Stimulated activated CD8-positive, alpha-beta memory T cell treated with anti-CD3 and anti-CD28 coated beads, Interleukin-15, amount 100 ng/mL, for 48 hours (primary cell): ENCODE measurements around the gene GPATCH8.

Experiments used
- DNase-seq, 2 donors: peaks; one replicate each; pipeline ENCODE4 v3.0.0-alpha.2; 2020; ENCODE audit warnings: low read depth in 2 of 2

Gene GPATCH8

GRCh38 chr17:44451016-44451627, 52.1 kb downstream of the GPATCH8 start:
- DNase-seq, result no peak

GRCh38 chr17:44448412-44448811, 54.8 kb downstream of the GPATCH8 start:
- no peak for DNase-seq

- DNase-seq, result no peak
Measured at GRCh38 chr17:44444735-44445105, 58.5 kb downstream of the GPATCH8 start.

GRCh38 chr17:44442806-44443205, 60.4 kb downstream of the GPATCH8 start:
- no peak for DNase-seq

GRCh38 chr17:44439168-44439567, 64.0 kb downstream of the GPATCH8 start:
- DNase-seq, result no peak

- no peak for DNase-seq
Measured at GRCh38 chr17:44438636-44439035, 64.6 kb downstream of the GPATCH8 start.

GRCh38 chr17:44436336-44436735, 66.9 kb downstream of the GPATCH8 start:
- no peak for DNase-seq

GRCh38 chr17:44432254-44433157, 70.7 kb downstream of the GPATCH8 start:
- DNase-seq, result no peak

- DNase-seq, result no peak
Measured at GRCh38 chr17:44424828-44425461, 78.3 kb downstream of the GPATCH8 start.

- peak in 1 of 2 donors; percentile 10 for DNase-seq
Measured at GRCh38 chr17:44417553-44417952, 85.7 kb downstream of the GPATCH8 start.

GRCh38 chr17:44416558-44417289, 86.5 kb downstream of the GPATCH8 start:
- no peak for DNase-seq

- no peak for DNase-seq
Measured at GRCh38 chr17:44414394-44415155, 88.6 kb downstream of the GPATCH8 start.

GRCh38 chr17:44409309-44410028, 93.7 kb downstream of the GPATCH8 start:
- no peak for DNase-seq

GRCh38 chr17:44408786-44409185, 94.4 kb downstream of the GPATCH8 start:
- no peak for DNase-seq

- DNase-seq, result no peak
Measured at GRCh38 chr17:44402564-44403172, 100.5 kb downstream of the GPATCH8 start.

GRCh38 chr17:44400226-44400847, 102.9 kb downstream of the GPATCH8 start:
- no peak for DNase-seq

GRCh38 chr17:44398692-44399691, 104.2 kb downstream of the GPATCH8 start:
- no peak for DNase-seq
